H9 (cell line): Measurements from ENCODE around the gene SPPL3. TPM values are rescaled to one million over a fixed set of nuclear protein-coding genes. Genes with fewer than 3 reads are reported as not detected.

Experiments used
- DNase-seq: peaks from one replicate; pipeline ENCODE4 v3.0.0-alpha.2; 2017
- H2AFZ ChIP-seq: one replicate; pipeline ENCODE4 v1.6.1; 2013; ENCODE audit warnings: mild to moderate bottlenecking, low read length, control low read depth, moderate library complexity
- H2AK5ac ChIP-seq: 2 replicates; pipeline ENCODE4 v1.6.1; 2013; ENCODE audit warnings: low read length, control low read depth, mixed read lengths; ENCODE audit not compliant: insufficient read length
- H2BK120ac ChIP-seq: one replicate; pipeline ENCODE4 v1.6.1; 2013; ENCODE audit warnings: low read depth, mild to moderate bottlenecking, low read length, control low read depth, inconsistent platforms; ENCODE audit not compliant: poor library complexity, severe bottlenecking
- H2BK12ac ChIP-seq: 2 replicates; pipeline ENCODE4 v1.6.1; 2013; ENCODE audit warnings: low read length, control low read depth, mixed read lengths, low read depth; ENCODE audit not compliant: insufficient read length
- H2BK15ac ChIP-seq: 2 replicates; pipeline ENCODE4 v1.6.1; 2013; ENCODE audit warnings: low read depth, low read length, control low read depth
- H2BK20ac ChIP-seq: one replicate; pipeline ENCODE4 v1.6.1; 2013; ENCODE audit warnings: low read depth, mild to moderate bottlenecking, low read length, control low read depth, inconsistent platforms; ENCODE audit not compliant: poor library complexity, severe bottlenecking
- H2BK5ac ChIP-seq: 2 replicates; pipeline ENCODE4 v1.6.1; 2013; ENCODE audit warnings: low read length, control low read depth, mixed read lengths; ENCODE audit not compliant: insufficient read length
- H3K14ac ChIP-seq: 2 replicates; pipeline ENCODE4 v1.6.1; 2013; ENCODE audit warnings: low read length, control low read depth; ENCODE audit not compliant: insufficient read depth
- H3K18ac ChIP-seq: 2 replicates; pipeline ENCODE4 v1.6.1; 2013; ENCODE audit warnings: low read depth, mild to moderate bottlenecking, mixed read lengths, low read length, control low read depth; ENCODE audit not compliant: insufficient read length
- H3K23ac ChIP-seq: 2 replicates; pipeline ENCODE4 v1.6.1; 2013; ENCODE audit warnings: low read length, control low read depth, mixed read lengths, low read depth; ENCODE audit not compliant: insufficient read length
- H3K23me2 ChIP-seq: 2 replicates; pipeline ENCODE4 v1.6.1; 2013; ENCODE audit warnings: low read depth, mild to moderate bottlenecking, mixed read lengths, low read length, control low read depth; ENCODE audit not compliant: insufficient read length, poor library complexity, severe bottlenecking
- H3K27ac ChIP-seq: 2 replicates; pipeline ENCODE4 v1.5.1; 2013; ENCODE audit warnings: low read length, control low read depth, mixed read lengths, low read depth; ENCODE audit not compliant: insufficient read length
- H3K27me3 ChIP-seq: 2 replicates; pipeline ENCODE4 v1.6.1; 2013; ENCODE audit warnings: low read length, control low read depth, inconsistent platforms; ENCODE audit not compliant: insufficient read depth
- H3K4ac ChIP-seq: 2 replicates; pipeline ENCODE4 v1.6.1; 2013; ENCODE audit warnings: low read depth, mild to moderate bottlenecking, control low read depth, inconsistent platforms, low read length, moderate library complexity
- H3K4me1 ChIP-seq: 2 replicates; pipeline ENCODE4 v1.6.1; 2013; ENCODE audit warnings: low read length, control low read depth, inconsistent platforms; ENCODE audit not compliant: insufficient read depth
- H3K4me2 ChIP-seq: 2 replicates; pipeline ENCODE4 v1.6.1; 2013; ENCODE audit warnings: low read length, control low read depth, mixed read lengths; ENCODE audit not compliant: insufficient read length, insufficient read depth
- H3K56ac ChIP-seq: 2 replicates; pipeline ENCODE4 v1.6.1; 2013; ENCODE audit warnings: low read depth, mild to moderate bottlenecking, mixed read lengths, low read length, control low read depth; ENCODE audit not compliant: insufficient read length
- H3K79me1 ChIP-seq: 2 replicates; pipeline ENCODE4 v1.6.1; 2013; ENCODE audit warnings: low read depth, mild to moderate bottlenecking, moderate library complexity, low read length, control low read depth, inconsistent platforms; ENCODE audit not compliant: insufficient read depth, poor library complexity, severe bottlenecking
- H3K79me2 ChIP-seq: 2 replicates; pipeline ENCODE4 v1.6.1; 2013; ENCODE audit warnings: low read length, control low read depth, inconsistent platforms; ENCODE audit not compliant: insufficient read depth
- H3K9ac ChIP-seq: 2 replicates; pipeline ENCODE4 v1.6.1; 2013; ENCODE audit warnings: low read length, control low read depth, mixed read lengths; ENCODE audit not compliant: insufficient read length; ENCODE audit errors: extremely low read depth
- H3K9me3 ChIP-seq: one replicate; pipeline ENCODE4 v1.6.1; 2013; ENCODE audit warnings: low read depth, low read length, inconsistent platforms; ENCODE audit not compliant: control insufficient read depth
- H3T11ph ChIP-seq: one replicate; pipeline ENCODE4 v1.6.1; 2013; ENCODE audit warnings: mild to moderate bottlenecking, low read length, control low read depth, inconsistent platforms
- H4K20me1 ChIP-seq: one replicate; pipeline ENCODE4 v1.6.1; 2013; ENCODE audit not compliant: control insufficient read depth, insufficient read length, insufficient read depth
- H4K5ac ChIP-seq: 2 replicates; pipeline ENCODE4 v1.6.1; 2013; ENCODE audit warnings: low read depth, mild to moderate bottlenecking, mixed read lengths, low read length, control low read depth; ENCODE audit not compliant: insufficient read length
- H4K8ac ChIP-seq: replicated peaks from 2 replicates; pipeline ENCODE4 v1.6.1; 2013; ENCODE audit warnings: low read length, control low read depth, mixed read lengths, low read depth; ENCODE audit not compliant: insufficient read length
- H4K91ac ChIP-seq: 2 replicates; pipeline ENCODE4 v1.6.1; 2013; ENCODE audit warnings: low read depth, mild to moderate bottlenecking, moderate library complexity, mixed read lengths, low read length, control low read depth; ENCODE audit not compliant: insufficient read length
- H3K27ac Mint-ChIP-seq, 3 experiments: 2 replicates in 2 of 3; 3 replicates in 1 of 3; pipeline ENCODE4 v1.8.0; 2020 to 2021; ENCODE audit warnings: mixed read lengths in 3 of 3, mild to moderate bottlenecking in 1 of 3, moderate library complexity in 1 of 3
- H3K27me3 Mint-ChIP-seq: 2 replicates; pipeline ENCODE4 v1.8.0; 2021; ENCODE audit warnings: low read depth, mild to moderate bottlenecking, moderate library complexity, mixed read lengths
- H3K36me3 Mint-ChIP-seq, 3 experiments: 2 replicates in 2 of 3; 3 replicates in 1 of 3; pipeline ENCODE4 v1.8.0; 2020 to 2021; ENCODE audit warnings: low read depth in 3 of 3, mixed read lengths in 3 of 3; ENCODE audit not compliant: insufficient read depth in 1 of 3
- H3K4me1 Mint-ChIP-seq, 2 experiments: 2 replicates each; pipeline ENCODE4 v1.8.0; 2020; ENCODE audit warnings: mixed read lengths in 2 of 2
- H3K4me3 Mint-ChIP-seq, 2 experiments: 2 replicates in 1 of 2; 3 replicates in 1 of 2; pipeline ENCODE4 v1.8.0; 2020 to 2021; ENCODE audit warnings: mild to moderate bottlenecking in 2 of 2, mixed read lengths in 2 of 2, moderate library complexity in 1 of 2
- H3K9me3 Mint-ChIP-seq, 2 experiments: 2 replicates in 1 of 2; 3 replicates in 1 of 2; pipeline ENCODE4 v1.8.0; 2020; ENCODE audit warnings: mild to moderate bottlenecking in 2 of 2, mixed read lengths in 2 of 2, moderate library complexity in 1 of 2
- WGBS: extraction: QIAGEN DNeasy Blood & Tissue Kit; methylation state at CpG from one replicate; pipeline ENCODE4 v1.1.7; 2013; ENCODE audit warnings: missing lambda C conversion rate, low lambda C conversion rate, mixed read lengths; ENCODE audit not compliant: insufficient read length; ENCODE audit errors: extremely low coverage; 5-methylcytosine and 5-hydroxymethylcytosine counted together
- total RNA-seq: library from RNA; stranded (reverse); gene quantifications from 2 replicates; pipeline ENCODE4 v1.2.1, GENCODE V29; 2021
- TF ChIP-seq, protein P1 (sequence below): fragments of 200-600 bp; sonication (generic); conservative IDR thresholded peaks from 3 replicates; pipeline ENCODE4 v1.8.0; 2021; ENCODE audit warnings: antibody characterized with exemption, mild to moderate bottlenecking

SPPL3 gene
- total RNA-seq, 1 experiment from 2014 or later = 46.3 TPM

- no CpG with 5 or more reads among the region's 7 CpGs for WGBS
- H2AK5ac ChIP-seq = no peak overlapping the region
- H4K8ac ChIP-seq = no peak overlapping the region
- H3K27ac Mint-ChIP-seq = no peak overlapping the region
- no peak overlapping the region for H2BK120ac ChIP-seq
- no peak overlapping the region for H3K9ac ChIP-seq
- no peak overlapping the region for H2BK20ac ChIP-seq
- H2AFZ ChIP-seq = no peak overlapping the region
- H3K23me2 ChIP-seq = no peaks in the 10 kb centered on the region
- no peak overlapping the region for H3K18ac ChIP-seq
- H3K9me3 ChIP-seq = no peaks in the 10 kb centered on the region
- no peak overlapping the region for H3K27ac ChIP-seq
- no peaks in the 10 kb centered on the region for H4K20me1 ChIP-seq
- no peak overlapping the region for H4K91ac ChIP-seq
- no peaks in the 10 kb centered on the region for H3K27me3 Mint-ChIP-seq
- H3K27me3 ChIP-seq = no peaks in the 10 kb centered on the region
- H3T11ph ChIP-seq = no peak overlapping the region
- no peaks in the 10 kb centered on the region for H3K79me2 ChIP-seq
- no peak overlapping the region for H2BK12ac ChIP-seq
- no peak overlapping the region for H2BK5ac ChIP-seq
- H3K4me1 Mint-ChIP-seq = peaks cover 10 to 11% of the 10 kb centered on the region in 2 experiments
- no peak overlapping the region for H3K4ac ChIP-seq
- TF ChIP-seq, protein P1, sequence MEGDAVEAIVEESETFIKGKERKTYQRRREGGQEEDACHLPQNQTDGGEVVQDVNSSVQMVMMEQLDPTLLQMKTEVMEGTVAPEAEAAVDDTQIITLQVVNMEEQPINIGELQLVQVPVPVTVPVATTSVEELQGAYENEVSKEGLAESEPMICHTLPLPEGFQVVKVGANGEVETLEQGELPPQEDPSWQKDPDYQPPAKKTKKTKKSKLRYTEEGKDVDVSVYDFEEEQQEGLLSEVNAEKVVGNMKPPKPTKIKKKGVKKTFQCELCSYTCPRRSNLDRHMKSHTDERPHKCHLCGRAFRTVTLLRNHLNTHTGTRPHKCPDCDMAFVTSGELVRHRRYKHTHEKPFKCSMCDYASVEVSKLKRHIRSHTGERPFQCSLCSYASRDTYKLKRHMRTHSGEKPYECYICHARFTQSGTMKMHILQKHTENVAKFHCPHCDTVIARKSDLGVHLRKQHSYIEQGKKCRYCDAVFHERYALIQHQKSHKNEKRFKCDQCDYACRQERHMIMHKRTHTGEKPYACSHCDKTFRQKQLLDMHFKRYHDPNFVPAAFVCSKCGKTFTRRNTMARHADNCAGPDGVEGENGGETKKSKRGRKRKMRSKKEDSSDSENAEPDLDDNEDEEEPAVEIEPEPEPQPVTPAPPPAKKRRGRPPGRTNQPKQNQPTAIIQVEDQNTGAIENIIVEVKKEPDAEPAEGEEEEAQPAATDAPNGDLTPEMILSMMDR = no peak
- no peak overlapping the region for H3K14ac ChIP-seq
- H3K4me3 Mint-ChIP-seq = no peak overlapping the region
- H3K23ac ChIP-seq = no peak overlapping the region
- H2BK15ac ChIP-seq = no peak overlapping the region
- no peak overlapping the region for H3K56ac ChIP-seq
- no peak overlapping the region for H4K5ac ChIP-seq
- DNase-seq = no peak
- peaks cover 41 to 86% (median 80%) of the 10 kb centered on the region in 3 experiments for H3K36me3 Mint-ChIP-seq
- no peaks in the 10 kb centered on the region; a peak in 1 of 5 replicates for H3K9me3 Mint-ChIP-seq
- H3K4me2 ChIP-seq = no peak overlapping the region
- H3K79me1 ChIP-seq = no peaks in the 10 kb centered on the region
- no peaks in the 10 kb centered on the region for H3K4me1 ChIP-seq
Measured at GRCh38 chr12:120720234-120720986, 183.7 kb downstream of the SPPL3 start.
